Right lobe of liver (tissue), 4 donors: ENCODE data around the gene RNASE8.

Experiments used
- POLR2A ChIP-seq: fragments of 450-650 bp; IDR thresholded peaks from one replicate; pipeline ENCODE4 v1.6.1; 2017; ENCODE audit warnings: antibody characterized with exemption, mild to moderate bottlenecking
- TF ChIP-seq, protein P1 (sequence below), 4 donors: fragments of 200-600 bp in 3 of 4; fragments of 450-650 bp in 1 of 4; IDR thresholded peaks; one replicate each; pipeline versions ENCODE4 v1.5.1 to v1.8.0; 2016 to 2022; ENCODE audit warnings: antibody characterized with exemption in 4 of 4, mild to moderate bottlenecking in 2 of 4
- donor health status: DM: no; HTN: no; CAD: no.
- donor health status: DM: no; HTN: no; CAD: no.
- donor health status: DM: no; HTN: yes; CAD: no.

DNA sequence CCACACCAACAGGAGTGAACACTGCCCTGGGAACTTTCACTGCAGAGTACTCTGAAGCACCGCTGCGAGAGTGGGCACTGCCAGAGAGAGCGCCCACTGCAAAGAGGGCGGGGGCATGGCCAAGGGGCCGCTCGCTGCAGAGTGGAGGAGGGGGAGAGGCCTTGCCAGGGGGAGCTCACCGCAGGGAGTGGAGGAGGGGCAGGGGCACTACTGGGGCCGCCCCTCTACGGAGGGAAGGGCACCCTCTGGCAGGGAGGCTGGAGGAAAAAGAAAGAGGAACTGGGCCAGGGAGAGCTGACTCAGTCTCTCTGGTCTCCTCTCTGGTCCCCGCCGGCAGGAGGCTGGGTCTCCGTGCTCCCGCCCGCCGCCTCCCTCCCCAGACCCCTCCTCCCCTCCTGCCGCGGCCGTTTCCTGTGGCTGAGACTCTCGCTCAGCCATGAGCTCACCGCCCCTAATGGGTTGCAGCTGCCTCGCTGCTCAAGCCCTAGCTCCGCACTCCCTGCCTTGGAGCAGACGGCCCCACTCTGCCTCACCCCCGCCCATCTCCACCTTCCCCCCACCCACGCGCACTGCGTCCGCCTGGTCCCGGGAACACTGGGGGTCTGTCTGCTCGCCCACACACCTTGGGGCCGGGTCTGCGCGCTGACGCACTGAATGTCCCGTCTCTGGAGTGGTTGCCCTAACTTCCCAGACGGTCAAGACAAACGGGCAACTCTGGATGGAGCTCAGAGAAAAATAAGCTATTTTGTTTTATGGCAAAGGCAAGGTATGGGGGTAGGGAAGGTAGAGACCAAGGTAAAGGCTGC, 13.8 kb downstream of the RNASE8 start:
- TF ChIP-seq, protein P1, sequence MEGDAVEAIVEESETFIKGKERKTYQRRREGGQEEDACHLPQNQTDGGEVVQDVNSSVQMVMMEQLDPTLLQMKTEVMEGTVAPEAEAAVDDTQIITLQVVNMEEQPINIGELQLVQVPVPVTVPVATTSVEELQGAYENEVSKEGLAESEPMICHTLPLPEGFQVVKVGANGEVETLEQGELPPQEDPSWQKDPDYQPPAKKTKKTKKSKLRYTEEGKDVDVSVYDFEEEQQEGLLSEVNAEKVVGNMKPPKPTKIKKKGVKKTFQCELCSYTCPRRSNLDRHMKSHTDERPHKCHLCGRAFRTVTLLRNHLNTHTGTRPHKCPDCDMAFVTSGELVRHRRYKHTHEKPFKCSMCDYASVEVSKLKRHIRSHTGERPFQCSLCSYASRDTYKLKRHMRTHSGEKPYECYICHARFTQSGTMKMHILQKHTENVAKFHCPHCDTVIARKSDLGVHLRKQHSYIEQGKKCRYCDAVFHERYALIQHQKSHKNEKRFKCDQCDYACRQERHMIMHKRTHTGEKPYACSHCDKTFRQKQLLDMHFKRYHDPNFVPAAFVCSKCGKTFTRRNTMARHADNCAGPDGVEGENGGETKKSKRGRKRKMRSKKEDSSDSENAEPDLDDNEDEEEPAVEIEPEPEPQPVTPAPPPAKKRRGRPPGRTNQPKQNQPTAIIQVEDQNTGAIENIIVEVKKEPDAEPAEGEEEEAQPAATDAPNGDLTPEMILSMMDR (IDR thresholded peaks at IDR 0.05): no peak
- TF ChIP-seq POLR2A: no peak
